Suppressor macrophage treated with lipopolysaccharide for 1 hour (primary cell): ENCODE measurements around the gene MCHR1.

Source experiments
- DNase-seq, 3 donors: peaks; one replicate each; pipeline ENCODE4 v3.0.0-alpha.2; 2020 to 2022

The MCHR1 gene

DNA sequence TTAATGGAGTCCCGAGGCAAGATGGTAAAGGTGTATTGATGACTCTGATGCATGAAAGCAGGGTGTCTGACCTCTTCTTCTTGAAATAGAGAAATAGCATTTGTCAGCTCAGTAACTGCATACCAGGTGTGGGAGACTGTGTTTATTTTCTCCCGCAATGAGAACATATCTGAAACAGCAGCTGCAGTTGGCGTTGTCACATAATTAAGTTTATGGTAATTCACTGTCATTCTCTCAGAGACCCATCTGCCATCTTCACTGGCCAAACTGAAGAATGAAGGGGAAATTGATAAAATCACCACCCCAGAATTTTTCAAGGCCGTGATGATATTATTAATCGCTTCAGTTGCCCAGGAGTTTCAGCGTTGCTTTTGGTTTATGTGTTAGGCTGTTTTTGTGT, 20.1 kb upstream of the MCHR1 start:
- no peak for DNase-seq

DNA sequence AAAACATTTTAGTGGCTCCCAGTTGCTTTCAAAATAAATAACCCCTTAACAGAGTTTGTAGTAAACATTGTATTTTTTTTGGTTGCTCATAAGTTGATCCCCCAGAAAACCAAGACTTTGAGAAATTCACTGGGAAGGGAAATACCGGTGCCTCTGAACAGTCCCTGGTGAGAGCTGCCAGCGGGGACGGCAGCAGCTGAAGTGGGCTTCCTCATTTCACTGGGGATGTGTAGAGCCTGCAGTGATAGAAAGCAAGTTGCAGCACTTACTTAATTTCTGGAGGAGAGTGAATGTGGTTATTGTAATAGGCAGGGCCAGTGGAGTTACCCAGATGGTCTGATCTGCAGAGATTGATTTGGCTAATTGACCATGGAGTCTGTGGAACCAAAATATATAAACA, 18.6 kb upstream of the MCHR1 start:
- peak; percentile 70 to 75 (median 71) for DNase-seq

DNA sequence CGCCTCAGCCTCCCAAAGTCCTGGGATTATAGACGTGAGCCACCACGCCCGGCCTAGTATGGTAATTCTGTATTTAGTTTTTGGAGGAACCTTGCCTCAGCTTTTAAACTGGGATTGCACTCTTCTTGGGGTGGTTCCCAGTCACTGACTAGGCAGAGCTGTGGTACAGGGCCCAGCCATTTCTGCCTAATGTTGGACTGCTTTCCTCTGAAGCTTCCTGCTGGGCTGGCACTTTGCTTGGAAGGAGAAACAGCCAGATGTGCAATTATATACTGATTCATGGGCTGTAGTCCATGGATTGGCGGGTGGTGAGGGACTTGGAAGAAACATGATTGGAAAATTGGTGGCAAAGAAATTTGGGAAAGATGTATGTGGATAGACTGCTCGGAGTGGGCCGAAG, 17.6 kb upstream of the MCHR1 start:
- no peak for DNase-seq

DNA sequence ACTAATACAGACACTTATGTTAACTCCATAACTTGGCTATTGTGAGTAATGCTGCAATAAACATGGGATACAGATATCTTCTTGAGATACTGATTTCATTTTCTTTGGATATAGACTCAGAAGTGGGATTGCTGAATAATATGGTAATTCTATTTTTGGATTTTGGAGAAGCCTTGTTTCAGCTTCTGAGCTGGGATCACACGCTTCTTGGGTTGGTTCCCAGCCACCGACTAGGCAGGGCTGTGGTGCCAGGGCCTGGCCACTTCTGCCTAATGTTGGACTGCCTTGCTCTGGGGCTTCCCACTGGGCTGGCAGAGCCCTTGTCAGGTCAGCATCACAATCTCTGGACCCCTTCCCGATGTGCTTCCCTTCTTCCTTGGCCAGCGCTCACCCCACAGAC, 14.0 kb upstream of the MCHR1 start:
- DNase-seq: peak in 2 of 3 donors; percentile 38 to 54

DNA sequence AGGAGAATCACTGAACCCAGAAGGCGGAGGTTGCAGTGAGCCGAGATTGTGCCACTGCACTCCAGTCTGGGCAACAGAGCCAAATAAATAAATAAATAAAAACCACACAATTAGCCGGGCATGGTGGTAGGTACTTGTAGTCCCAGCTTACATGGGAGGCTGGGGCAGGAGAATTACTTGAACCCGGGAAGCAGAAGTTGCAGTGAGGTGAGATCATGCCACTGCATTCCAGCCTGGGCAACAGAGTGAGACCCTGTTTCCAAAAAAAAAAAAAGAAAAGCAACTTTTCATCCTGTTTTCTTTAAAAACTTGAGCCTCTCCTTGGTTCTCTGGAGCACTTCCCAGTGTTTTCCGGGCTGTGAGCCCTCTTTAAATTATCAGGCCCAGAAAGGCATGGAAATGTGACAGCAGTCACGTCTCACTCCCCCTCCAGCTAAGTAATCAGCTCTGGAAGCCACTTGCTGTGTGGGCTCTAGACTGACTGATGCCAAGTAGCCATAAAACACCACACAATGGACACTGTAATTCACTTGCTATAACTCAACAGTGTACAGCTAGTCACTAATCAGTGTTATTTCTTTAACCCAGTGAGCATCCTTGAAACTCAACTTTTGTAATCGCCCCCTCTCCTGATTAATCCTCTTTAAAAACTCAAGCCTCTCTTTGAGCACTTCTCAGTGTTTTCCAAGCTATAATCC, 13.0 kb upstream of the MCHR1 start:
- DNase-seq: no peak

DNA sequence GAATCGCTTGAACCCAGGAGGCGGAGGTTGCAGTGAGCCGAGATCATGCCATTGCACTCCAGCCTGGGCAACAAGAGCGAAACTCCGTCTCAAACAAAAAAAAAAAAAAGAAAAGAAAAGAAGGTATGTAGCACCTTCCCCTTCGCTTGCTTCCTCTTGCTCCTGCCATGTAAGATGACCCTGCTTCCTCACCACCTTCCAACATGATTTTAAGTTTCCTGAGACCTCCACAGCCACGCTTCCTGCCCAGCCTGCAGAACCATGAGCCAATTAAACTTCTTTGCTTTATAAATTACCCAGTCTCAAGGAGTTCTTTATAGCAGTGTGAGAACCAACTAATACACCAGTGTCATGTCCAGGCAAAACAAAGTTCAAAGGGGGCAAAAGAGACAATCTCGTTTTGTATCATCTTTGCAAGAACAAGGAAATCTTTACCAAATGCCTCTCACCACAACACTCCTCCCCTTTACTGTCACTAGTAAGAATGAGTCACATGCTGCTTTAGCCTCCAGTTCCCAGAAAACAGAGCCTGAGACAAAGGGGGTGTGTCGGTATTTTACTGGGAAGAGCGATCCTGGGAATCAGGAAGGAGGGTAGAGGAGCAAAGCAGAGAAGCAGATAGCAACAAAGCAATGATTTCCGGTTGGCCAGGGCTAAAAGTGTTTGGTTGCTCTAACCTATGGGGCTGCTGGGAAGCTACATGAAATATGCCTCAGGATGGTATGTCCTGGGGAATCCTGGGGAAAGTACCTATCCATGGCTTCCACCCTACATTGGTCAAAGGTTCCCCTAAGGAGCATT, 10.5 kb upstream of the MCHR1 start:
- DNase-seq: peak; percentile 51 to 75 (median 60)

DNA sequence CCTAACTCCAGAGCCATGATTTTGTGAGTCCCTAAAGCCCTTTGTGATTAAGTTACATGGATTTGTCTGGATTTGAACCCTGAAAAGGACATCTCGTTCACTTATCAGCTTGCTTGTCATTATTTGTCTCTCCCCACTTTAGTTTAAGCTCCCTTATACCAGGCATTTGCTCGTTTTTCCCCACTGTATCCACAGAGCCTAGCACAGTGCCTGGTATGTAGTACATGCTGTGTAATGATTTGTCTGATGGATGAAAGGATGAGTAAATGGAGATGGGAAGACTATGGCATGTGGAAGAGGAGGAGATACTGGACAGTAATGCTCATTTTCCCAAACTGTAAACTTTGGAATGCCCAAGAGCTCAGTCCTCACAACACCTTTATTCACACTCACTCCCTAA, 9.2 kb upstream of the MCHR1 start:
- no peak for DNase-seq

DNA sequence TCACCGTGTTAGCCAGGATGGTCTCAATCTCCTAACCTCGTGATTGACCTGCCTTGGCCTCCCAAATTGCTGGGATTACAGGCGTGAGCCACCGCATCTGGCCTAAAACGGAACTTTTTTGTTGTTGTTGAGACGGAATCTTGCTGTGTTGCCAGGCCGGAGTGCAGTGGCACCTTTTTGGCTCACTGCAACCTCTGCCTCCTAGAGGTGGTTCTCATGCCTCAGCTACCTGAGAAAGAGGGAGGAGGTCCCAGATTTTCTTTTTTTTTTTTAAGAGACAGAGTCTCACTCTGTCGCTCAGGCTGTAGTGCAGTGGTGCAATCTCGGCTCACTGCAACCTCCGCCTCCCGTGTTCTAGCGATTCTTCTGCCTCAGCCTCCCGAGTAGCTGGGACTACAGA, 7.9 kb upstream of the MCHR1 start:
- no peak for DNase-seq

DNA sequence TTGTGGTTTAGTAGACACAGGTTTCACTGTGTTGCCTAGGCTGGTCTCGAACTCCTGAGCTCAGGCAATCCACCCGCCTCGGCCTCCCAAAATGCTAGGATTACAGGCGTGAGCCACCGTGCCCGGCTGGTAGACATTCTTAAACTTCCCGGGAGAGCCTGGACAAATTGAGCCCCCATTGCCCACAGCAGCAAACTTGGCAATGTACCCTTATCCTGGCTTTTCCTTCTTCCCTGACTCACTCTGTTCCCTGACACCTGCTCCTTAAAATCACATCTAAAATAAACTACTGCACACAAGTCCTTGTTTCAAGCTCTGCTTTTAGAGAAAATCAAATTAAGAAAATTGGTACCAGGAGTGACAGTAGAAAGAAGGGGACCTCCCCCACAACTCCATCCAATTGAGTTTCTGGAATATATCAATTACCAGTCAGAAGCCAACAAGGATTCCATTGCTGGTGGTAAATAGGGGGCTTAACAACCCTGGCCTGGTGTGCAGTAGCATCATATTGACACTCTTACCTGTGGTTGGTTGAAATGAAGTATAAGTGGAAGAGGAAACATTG, 7.4 kb upstream of the MCHR1 start:
- DNase-seq: no peak

DNA sequence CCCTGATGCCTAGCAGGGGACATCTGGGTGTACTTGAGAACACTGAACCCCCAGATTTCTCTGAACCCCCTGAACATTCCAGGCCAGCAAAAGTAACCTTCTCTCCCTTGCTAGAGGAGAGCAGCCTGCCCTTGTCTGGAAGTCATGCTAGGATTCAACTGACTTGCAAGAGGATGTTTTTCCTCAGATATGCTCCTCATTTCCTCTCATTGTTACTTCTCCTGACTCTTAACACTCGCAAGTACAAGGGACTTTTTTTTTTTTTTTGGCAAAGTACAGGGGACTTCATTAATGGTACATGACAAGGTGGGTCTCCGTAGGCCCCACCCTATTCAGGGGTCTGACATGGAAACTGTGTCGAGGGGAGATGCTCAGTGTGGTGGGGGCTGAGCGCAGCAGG, 6.3 kb upstream of the MCHR1 start:
- no peak for DNase-seq

DNA sequence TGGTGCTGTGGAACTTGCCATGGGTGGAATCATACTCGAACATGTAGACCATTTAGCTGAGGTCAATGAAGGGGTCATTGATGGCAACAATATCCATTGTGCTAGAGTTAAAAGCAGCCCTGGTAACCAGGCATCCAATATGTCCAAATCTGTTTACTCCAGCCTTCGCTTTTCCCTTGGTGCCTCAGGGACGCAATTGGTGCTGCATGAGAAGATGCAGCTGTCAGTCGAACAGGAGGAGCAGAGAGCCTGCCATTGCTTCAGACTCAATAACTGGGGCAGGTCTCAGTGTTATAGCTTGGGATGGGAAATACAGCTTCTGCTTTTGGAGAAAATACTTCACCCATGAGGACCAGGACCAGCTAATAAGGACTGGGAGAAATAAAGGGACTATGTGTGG, 5.0 kb upstream of the MCHR1 start:
- no peak for DNase-seq

DNA sequence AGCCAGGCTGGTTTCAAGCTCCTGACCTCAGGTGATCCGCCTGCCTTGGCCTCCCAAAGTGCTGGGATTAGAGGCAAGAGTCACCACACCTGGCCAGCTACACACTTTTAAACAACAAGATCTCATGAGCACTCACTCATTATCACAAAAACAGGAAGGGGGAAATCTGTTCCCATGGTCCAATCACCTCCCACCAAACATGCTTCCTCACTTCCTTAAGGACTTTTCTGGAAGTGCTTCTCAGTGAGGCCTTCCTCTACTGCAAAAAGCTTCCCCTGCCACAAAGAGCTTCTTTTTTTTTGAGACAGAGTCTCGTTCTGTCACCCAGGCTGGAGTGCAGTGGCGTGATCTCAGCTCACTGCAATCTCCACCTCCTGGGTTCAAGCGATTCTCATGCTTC, 3.1 kb upstream of the MCHR1 start:
- peak; percentile 46 to 54 (median 48) for DNase-seq

DNA sequence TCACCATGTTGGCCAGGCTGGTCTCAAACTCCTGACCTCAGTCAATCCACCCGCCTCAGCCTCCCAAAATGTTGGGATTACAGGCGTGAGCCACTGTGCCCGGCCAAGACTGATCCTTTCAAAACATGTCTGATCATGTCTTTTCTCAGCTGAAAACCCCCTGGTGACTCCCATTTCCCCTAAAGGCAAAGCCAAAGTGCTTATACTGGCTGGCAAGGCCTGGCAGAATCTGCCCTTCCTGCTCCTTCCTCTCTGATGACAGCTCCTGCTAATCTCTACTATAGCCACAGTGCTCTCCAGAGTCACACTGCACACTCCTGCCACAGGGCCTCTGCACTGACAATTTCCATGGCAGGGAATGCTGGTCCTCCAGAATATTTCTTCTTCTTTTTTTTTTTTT, 2.6 kb upstream of the MCHR1 start:
- DNase-seq: peak; percentile 52 to 60 (median 59)

DNA sequence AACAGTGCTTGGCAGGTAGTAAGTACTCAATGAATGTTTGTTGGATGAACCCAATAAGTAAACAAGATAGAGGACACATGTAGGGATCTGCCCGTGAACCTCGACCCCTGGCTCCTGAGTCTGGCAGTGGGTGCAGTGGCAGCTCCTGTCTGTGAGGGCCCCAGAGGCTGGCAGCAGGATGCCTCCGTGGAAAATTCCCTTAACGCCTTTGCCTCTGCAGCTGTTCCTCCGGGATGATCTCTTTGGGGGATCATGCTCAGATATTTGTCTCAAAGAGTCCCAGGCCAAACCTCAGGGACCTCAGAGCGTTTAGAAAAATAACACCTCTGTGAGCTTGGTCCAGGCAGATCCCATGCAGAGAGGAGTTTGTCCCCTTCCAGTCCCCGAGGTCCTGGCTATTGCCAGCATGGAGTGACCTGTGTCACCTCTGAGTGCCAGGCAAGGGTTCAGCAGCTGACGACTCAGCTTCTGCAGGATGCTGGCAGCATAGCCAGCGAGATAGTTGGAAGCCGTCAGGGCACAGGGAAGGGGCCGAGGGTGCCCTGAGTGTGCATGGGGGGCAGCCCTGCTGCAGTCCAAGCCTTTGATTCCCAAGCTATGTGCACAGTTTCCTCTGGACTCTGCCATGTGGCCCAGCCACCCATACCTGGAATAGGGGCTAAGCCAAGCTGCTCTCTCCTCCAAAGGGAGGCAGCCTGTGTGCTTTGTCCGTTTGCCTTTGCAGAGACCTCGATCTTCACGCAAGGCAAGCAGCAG, 613 bp upstream of the MCHR1 start:
- DNase-seq: no peak

DNA sequence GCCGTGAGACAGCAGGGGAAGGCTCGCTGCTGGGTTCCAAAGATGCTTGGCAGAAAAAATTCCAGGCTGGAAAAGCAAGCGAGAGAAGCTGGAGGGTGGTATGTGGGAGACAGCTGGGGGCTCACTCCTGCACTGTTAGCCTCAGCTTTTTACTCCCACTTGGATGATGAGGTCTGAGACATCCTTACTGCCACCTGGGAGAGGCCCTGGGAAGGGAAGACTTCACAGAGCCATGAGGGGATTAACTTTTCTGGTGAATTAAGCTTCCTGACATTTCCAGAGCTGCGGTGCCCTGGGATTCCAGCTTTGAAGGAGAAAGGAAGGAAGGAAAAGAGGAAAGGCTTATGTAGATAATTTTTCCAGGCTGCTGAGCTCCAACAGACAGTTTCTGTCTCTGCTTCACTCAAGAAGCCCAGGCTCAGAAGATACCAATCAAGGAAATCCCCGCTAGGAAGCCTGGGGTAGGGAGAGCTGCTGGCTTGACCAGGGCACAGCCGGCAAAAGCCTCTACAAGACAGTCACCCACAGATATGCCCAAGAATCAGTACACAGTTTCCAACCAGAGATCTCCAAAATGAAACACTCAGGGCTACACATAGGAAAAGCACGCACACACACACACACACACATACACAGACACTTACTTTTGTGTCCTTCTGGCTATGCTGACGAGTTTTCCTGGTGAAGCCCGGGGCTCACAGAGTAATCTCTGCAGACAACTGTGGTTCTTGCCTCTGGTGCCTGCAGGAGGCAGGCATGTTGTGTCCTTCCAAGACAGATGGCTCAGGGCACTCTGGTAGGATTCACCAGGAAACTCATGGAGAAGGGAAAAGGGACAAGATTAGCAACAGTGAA, 907 bp downstream of the MCHR1 start:
- DNase-seq: peak; percentile 29 to 58 (median 39)

DNA sequence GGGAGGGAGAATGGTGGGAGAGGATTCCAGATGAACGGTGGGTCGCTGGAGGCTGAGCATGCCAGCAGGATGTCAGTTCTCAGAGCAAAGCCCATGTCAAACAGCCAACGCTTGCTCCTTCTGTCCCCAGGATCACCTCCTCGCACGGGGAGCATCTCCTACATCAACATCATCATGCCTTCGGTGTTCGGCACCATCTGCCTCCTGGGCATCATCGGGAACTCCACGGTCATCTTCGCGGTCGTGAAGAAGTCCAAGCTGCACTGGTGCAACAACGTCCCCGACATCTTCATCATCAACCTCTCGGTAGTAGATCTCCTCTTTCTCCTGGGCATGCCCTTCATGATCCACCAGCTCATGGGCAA, 1.5 kb downstream of the MCHR1 start:
- DNase-seq: no peak

DNA sequence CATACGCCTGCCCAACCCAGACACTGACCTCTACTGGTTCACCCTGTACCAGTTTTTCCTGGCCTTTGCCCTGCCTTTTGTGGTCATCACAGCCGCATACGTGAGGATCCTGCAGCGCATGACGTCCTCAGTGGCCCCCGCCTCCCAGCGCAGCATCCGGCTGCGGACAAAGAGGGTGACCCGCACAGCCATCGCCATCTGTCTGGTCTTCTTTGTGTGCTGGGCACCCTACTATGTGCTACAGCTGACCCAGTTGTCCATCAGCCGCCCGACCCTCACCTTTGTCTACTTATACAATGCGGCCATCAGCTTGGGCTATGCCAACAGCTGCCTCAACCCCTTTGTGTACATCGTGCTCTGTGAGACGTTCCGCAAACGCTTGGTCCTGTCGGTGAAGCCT, 2.2 kb downstream of the MCHR1 start:
- no peak for DNase-seq

DNA sequence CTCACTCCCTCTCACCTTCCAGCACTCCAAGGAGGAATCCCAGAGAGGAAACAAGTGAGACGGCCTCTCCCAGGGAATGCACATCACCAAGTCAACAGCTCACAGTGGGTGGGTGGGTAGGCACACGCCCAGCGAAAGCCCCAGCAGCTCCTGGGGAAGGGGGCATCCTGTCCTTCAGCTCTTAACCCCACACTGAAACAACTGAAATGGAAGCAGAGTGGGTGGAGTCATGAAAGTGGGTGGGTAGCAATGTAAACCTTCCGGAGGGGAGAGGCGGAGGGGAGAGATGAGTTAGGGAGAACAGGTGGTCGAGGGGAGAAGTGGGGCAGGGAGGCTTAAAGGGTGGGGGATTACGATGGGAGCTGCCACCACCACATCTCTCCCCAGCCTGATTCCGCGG, 5.4 kb downstream of the MCHR1 start:
- no peak for DNase-seq

DNA sequence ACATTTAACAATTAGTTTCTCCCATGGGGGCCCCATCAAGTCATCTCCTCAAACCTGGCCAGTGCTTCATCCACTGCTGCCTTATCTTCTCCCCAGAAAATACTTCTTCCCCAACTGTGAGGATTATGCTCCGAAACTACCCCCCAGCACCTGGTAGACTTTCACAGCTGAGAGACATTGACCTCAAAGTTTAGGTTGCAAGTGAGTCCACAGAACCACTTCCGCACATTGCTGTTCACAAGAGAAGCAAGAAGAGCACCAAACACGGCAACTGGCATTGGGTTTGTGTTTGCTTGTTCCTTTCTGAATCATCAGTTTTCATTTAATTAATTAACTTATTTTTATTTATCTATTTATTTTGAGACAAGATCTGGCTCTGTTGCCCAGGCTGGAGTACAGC, 6.1 kb downstream of the MCHR1 start:
- DNase-seq: no peak

DNA sequence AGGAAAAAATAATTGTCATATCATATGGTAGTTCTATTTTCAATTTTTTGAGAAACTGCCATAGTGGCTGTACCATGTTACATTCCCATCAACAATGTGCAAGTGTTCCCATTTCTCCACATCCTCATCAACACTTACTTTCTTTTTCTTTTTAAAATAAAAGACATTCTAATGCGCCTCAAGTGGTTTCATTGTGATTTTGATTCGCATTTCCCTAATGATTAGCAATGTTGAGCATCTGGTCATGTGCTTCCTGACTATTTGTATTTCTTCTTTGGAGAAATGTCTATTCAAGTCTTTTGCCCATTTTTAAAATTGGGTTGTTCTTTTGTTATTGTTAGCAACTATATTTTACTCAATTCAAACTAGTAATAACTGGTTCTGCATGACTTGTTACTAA, 8.4 kb downstream of the MCHR1 start:
- DNase-seq: no peak

DNA sequence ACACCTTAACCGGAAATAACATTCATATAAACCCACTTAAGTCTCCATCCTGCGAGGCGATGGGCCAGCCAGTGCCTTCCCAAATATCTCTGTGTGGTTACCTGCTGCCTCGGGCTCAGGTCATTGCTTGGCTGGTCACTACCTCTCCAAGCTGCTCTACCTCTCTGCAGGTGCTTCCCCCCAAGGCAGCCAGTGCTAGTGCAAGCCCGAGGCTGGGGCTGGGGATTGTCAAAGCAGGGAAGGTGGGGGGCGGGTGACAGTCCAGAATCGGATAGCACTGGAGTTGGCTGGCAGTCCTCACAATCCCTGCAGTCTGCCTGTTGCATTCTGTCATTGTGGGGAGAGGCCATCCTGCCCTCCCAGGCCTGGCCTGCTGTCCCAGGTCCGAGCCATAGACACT, 11.1 kb downstream of the MCHR1 start:
- DNase-seq: no peak

DNA sequence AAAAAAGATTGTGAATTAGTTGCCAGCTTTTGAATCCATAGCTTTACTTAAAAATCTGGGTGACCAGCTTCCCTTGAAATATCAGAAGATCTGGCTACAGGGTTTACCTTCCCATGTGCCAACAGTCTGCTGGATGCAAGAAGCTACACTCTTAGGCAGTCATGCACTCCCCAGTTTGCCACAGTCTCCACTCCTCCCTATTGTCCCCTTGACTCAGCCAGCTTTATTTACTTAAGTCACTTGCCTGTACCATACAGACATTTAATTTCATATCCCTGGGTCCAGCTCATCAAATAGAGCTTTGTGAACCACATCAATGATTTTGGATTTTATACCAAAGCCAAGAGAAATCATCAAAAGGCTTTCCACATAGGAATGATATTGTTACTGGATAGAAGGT, 12.2 kb downstream of the MCHR1 start:
- no peak for DNase-seq

DNA sequence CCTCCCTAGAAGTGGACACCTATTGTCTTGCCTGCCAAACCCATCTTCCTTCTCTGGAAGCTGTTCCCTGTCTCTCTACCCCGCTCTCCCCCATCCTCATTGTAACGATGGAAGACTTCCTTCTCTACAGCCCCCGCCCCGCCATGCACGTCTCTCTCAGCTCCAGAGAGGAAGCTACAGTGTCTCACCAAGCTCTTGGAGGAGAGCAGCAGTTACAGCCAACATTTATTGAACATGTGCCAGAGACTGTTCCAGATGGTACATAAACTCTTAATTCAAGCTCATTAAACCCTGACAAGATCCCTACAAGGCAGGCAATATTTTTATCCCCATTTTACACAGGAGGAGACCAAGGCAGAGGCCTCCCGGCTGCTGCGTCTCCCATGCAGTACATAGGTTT, 15.1 kb downstream of the MCHR1 start:
- DNase-seq: peak in 2 of 3 donors; percentile 39 to 48
